K562 (cell line): ENCODE results near the gene SBF1. TPM values are rescaled to one million over a fixed set of nuclear protein-coding genes. Genes with fewer than 3 reads are reported as not detected.

Experiments used
- ESRRA ChIP-seq: fragments of 450-650 bp; IDR thresholded peaks from 2 replicates; pipeline ENCODE4 v1.6.1; 2014; ENCODE audit warnings: low read depth, mild to moderate bottlenecking, moderate library complexity, borderline replicate concordance
- HDAC1 ChIP-seq, 2 experiments: fragments of 450-650 bp; IDR thresholded peaks; 2 replicates each; pipeline ENCODE4 v1.6.1; 2016 to 2017; ENCODE audit warnings: inconsistent platforms in 1 of 2, mild to moderate bottlenecking in 1 of 2, moderate library complexity in 1 of 2
- HDAC2 ChIP-seq: fragments of 450-650 bp; IDR thresholded peaks from 2 replicates; pipeline ENCODE4 v1.6.1; 2016; ENCODE audit warnings: mild to moderate bottlenecking
- HDAC3 ChIP-seq: fragments of 450-650 bp; IDR thresholded peaks from 2 replicates; pipeline ENCODE4 v1.6.1; 2018; ENCODE audit warnings: borderline replicate concordance, mild to moderate bottlenecking, moderate library complexity; ENCODE audit not compliant: partially characterized antibody
- HNRNPK ChIP-seq: fragments of 200-400 bp; formaldehyde crosslinking; IDR thresholded peaks from one replicate; pipeline ENCODE4 v1.6.1; 2018; ENCODE audit warnings: mild to moderate bottlenecking, low read depth, low read length; ENCODE audit not compliant: poor library complexity, severe bottlenecking
- MCM7 ChIP-seq, 2 experiments: fragments of 450-650 bp; IDR thresholded peaks; 2 replicates each; pipeline ENCODE4 v1.6.1; 2016 to 2018
- MXI1 ChIP-seq: IDR thresholded peaks from 2 replicates; pipeline ENCODE4 v1.6.1; 2011; ENCODE audit warnings: low read depth, mild to moderate bottlenecking, improper control_type of control experiment, low read length
- RBM34 ChIP-seq: fragments of 200-400 bp; formaldehyde crosslinking; IDR thresholded peaks from 2 replicates; pipeline ENCODE4 v1.6.1; 2018; ENCODE audit warnings: low read length, borderline replicate concordance; ENCODE audit not compliant: insufficient read depth
- TAF1 ChIP-seq: IDR thresholded peaks from 2 replicates; pipeline ENCODE4 v1.6.1; 2011; ENCODE audit warnings: mild to moderate bottlenecking, low read length, moderate library complexity; ENCODE audit not compliant: insufficient read depth, control insufficient read depth, severe bottlenecking; ENCODE audit errors: extremely low read depth
- ZNF134 ChIP-seq: fragments of 250-450 bp; sonication (Bioruptor Pico); conservative IDR thresholded peaks from 2 replicates; pipeline ENCODE4 v1.4.0; 2020
- ZNF146 ChIP-seq: IDR thresholded peaks from one replicate; pipeline ENCODE4 v1.6.1; 2018; ENCODE audit warnings: missing compliant biosample characterization; ENCODE audit not compliant: unreplicated experiment
- ZNF224 ChIP-seq: sonication (generic); formaldehyde crosslinking; IDR thresholded peaks from 2 replicates; pipeline ENCODE4 v1.8.0; 2022; ENCODE audit warnings: mild to moderate bottlenecking, missing genetic modification reagents
- ZNF57 ChIP-seq: fragments of 450-650 bp; formaldehyde crosslinking; IDR thresholded peaks from 2 replicates; pipeline ENCODE4 v1.4.0; 2020; ENCODE audit warnings: mild to moderate bottlenecking, moderate library complexity
- polyA plus RNA-seq, 8 experiments: library from polyadenylated mRNA; depleted of rRNA in 4 of 8; stranded (reverse) in 5 of 8; unstranded in 3 of 8; fragments of >200 nt; fragmentation: Nextera tagmentation in 2 of 8; fragmentation: Illumina TruSeq in 1 of 8; extraction: Ambion mirVana in 2 of 8; extraction: Trizol in 1 of 8; gene quantifications; 2 replicates each; pipeline versions ENCODE4 v1.2.1 to v1.2.3, GENCODE V29; 2011 to 2014; ENCODE audit warnings: inconsistent platforms in 1 of 8, missing spikeins in 1 of 8
- total RNA-seq, 7 experiments: library from RNA; depleted of rRNA in 6 of 7; stranded (reverse); fragments of >200 nt in 6 of 7; fragmentation: Illumina TruSeq in 2 of 7; extraction: Trizol in 2 of 7; gene quantifications; 2 replicates each; pipeline versions ENCODE4 v1.2.1 to v1.2.3, GENCODE V29; 2011 to 2021; ENCODE audit warnings: low replicate concordance in 1 of 7
- TF ChIP-seq, protein P1 (sequence below): IDR thresholded peaks from 2 replicates; pipeline ENCODE4 v1.6.1; 2011; ENCODE audit warnings: borderline replicate concordance, low read depth, mild to moderate bottlenecking, moderate library complexity, low read length; ENCODE audit not compliant: insufficient read depth, poor library complexity, severe bottlenecking
- TF ChIP-seq, protein P2 (sequence below), 2 experiments: fragments of 450-650 bp in 1 of 2; sonication (generic) in 1 of 2; formaldehyde crosslinking in 1 of 2; IDR thresholded peaks in 1 of 2; conservative IDR thresholded peaks in 1 of 2; 2 replicates each; pipeline versions ENCODE4 v1.6.1 to v1.8.1; 2016 to 2023; ENCODE audit warnings: mild to moderate bottlenecking in 2 of 2, moderate library complexity in 2 of 2, inconsistent platforms in 1 of 2, missing genetic modification reagents in 1 of 2
- TF ChIP-seq, protein P3 (sequence below), 3 experiments: fragments of 200-800 bp in 1 of 3; fragments of 250-450 bp in 1 of 3; fragments of 450-650 bp in 1 of 3; sonication (Bioruptor Pico) in 1 of 3; sonication (Bioruptor generic) in 1 of 3; formaldehyde crosslinking in 1 of 3; IDR thresholded peaks; 2 replicates each; pipeline versions ENCODE4 v1.6.1 to v1.8.0; 2016 to 2022; ENCODE audit warnings: mild to moderate bottlenecking in 2 of 3, missing genetic modification characterization in 2 of 3, missing compliant biosample characterization in 1 of 3, moderate library complexity in 1 of 3
- TF ChIP-seq, protein P4 (sequence below): sonication (generic); formaldehyde crosslinking; IDR thresholded peaks from 2 replicates; pipeline ENCODE4 v1.8.1; 2023; ENCODE audit warnings: mild to moderate bottlenecking, missing genetic modification reagents

Gene SBF1
- total and polyA plus RNA-seq, 9 of the 15 experiments (the other 6 are each of a cell fraction or from before 2014, with no cell fraction given): 0.44 to 50.4 (median 11.4) TPM

DNA sequence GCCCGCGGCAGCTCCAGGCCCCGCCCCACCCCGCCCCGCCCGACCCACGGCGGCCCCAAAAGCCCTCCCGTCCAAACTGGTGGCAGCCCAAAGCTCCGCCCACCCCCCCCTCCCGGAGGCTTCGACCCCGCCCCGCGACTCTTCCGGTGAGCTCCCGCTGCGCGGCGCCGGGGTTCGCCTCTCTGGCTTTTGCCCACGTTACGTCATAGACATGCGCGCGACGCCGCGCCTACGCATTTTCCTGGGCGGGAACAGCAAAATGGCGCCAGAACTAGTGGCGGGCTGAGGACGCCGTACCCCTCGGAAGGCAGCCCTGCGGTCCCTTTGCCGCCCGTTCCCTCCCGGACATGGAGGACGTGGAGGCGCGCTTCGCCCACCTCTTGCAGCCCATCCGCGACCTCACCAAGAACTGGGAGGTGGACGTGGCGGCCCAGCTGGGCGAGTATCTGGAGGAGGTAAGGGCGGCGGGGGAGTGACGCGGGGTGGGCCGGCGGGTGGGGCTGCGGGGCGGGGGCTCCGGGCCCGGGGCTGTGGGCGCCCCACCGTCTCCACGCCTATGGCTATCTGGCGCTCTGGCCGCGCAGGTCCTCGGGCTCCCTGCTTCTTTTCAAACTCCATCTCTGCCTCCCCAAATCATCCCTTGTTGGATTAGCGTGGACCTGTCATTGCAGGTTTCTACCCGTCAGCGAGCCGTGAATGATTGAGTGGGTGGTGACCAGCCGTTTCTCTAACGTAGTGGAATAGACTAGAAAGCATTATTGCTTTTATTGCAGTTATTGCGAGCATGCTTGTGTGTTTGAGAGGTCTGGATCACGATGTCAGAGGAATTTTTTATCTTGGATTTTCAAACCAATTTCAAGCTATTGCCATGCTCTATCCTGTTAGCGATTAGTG lies 33.4 kb upstream of the SBF1 start, which contains the start of gene NCAPH2 (continued):
- TF ChIP-seq, protein P1, sequence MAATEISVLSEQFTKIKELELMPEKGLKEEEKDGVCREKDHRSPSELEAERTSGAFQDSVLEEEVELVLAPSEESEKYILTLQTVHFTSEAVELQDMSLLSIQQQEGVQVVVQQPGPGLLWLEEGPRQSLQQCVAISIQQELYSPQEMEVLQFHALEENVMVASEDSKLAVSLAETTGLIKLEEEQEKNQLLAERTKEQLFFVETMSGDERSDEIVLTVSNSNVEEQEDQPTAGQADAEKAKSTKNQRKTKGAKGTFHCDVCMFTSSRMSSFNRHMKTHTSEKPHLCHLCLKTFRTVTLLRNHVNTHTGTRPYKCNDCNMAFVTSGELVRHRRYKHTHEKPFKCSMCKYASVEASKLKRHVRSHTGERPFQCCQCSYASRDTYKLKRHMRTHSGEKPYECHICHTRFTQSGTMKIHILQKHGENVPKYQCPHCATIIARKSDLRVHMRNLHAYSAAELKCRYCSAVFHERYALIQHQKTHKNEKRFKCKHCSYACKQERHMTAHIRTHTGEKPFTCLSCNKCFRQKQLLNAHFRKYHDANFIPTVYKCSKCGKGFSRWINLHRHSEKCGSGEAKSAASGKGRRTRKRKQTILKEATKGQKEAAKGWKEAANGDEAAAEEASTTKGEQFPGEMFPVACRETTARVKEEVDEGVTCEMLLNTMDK: no peak
- TF ChIP-seq HDAC2: peak; percentile 50; the same call in 1 of the 2 replicates
- no peak for TF ChIP-seq RBM34
- no peak for TF ChIP-seq ZNF57 (CRISPR knock-in tag)
- TF ChIP-seq ZNF146 (CRISPR knock-in tag): no peak
- no peak for TF ChIP-seq HNRNPK
- TF ChIP-seq ZNF134: no peak
- TF ChIP-seq, protein P2, sequence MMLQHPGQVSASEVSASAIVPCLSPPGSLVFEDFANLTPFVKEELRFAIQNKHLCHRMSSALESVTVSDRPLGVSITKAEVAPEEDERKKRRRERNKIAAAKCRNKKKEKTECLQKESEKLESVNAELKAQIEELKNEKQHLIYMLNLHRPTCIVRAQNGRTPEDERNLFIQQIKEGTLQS (IDR thresholded peaks at IDR 0.05): peak; percentile 77
- TF ChIP-seq, protein P2 (CRISPR knock-in tag; conservative IDR thresholded peaks at IDR 0.05): no peak
- no peak for TF ChIP-seq HDAC3
- TF ChIP-seq HDAC1 (IDR thresholded peaks at IDR 0.05): peak in 1 of 2 experiments; percentile 86; a peak in 2 of 4 replicates
- TF ChIP-seq MXI1: no peak
- peak; percentile 32; the same call in 1 of the 2 replicates for TF ChIP-seq ESRRA
- TF ChIP-seq TAF1: peak; percentile 90
- TF ChIP-seq, protein P3, sequence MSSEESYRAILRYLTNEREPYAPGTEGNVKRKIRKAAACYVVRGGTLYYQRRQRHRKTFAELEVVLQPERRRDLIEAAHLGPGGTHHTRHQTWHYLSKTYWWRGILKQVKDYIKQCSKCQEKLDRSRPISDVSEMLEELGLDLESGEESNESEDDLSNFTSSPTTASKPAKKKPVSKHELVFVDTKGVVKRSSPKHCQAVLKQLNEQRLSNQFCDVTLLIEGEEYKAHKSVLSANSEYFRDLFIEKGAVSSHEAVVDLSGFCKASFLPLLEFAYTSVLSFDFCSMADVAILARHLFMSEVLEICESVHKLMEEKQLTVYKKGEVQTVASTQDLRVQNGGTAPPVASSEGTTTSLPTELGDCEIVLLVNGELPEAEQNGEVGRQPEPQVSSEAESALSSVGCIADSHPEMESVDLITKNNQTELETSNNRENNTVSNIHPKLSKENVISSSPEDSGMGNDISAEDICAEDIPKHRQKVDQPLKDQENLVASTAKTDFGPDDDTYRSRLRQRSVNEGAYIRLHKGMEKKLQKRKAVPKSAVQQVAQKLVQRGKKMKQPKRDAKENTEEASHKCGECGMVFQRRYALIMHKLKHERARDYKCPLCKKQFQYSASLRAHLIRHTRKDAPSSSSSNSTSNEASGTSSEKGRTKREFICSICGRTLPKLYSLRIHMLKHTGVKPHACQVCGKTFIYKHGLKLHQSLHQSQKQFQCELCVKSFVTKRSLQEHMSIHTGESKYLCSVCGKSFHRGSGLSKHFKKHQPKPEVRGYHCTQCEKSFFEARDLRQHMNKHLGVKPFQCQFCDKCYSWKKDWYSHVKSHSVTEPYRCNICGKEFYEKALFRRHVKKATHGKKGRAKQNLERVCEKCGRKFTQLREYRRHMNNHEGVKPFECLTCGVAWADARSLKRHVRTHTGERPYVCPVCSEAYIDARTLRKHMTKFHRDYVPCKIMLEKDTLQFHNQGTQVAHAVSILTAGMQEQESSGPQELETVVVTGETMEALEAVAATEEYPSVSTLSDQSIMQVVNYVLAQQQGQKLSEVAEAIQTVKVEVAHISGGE (CRISPR knock-in tag; IDR thresholded peaks at IDR 0.05): no peak
- no peak for TF ChIP-seq MCM7 (IDR thresholded peaks at IDR 0.05)
- TF ChIP-seq ZNF224 (CRISPR knock-in tag): no peak
- TF ChIP-seq, protein P4, sequence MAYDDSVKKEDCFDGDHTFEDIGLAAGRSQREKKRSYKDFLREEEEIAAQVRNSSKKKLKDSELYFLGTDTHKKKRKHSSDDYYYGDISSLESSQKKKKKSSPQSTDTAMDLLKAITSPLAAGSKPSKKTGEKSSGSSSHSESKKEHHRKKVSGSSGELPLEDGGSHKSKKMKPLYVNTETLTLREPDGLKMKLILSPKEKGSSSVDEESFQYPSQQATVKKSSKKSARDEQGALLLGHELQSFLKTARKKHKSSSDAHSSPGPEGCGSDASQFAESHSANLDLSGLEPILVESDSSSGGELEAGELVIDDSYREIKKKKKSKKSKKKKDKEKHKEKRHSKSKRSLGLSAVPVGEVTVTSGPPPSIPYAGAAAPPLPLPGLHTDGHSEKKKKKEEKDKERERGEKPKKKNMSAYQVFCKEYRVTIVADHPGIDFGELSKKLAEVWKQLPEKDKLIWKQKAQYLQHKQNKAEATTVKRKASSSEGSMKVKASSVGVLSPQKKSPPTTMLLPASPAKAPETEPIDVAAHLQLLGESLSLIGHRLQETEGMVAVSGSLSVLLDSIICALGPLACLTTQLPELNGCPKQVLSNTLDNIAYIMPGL (CRISPR knock-in tag): no peak
